Activated T-cell treated with anti-CD3 and anti-CD28 coated beads, Interleukin-2, amount 50 U/mL, for 72 hours (primary cell): ENCODE measurements around the gene ZNF662. TPM values are rescaled to one million over a fixed set of nuclear protein-coding genes. Genes with fewer than 3 reads are reported as not detected.

Experiments used
- ATAC-seq, 2 donors: fragments of 150-1000 bp; cut with Tn5 transposase; replicated peaks in 1 of 2; 2 replicates each; pipeline ENCODE4 v1.10.0; 2021; ENCODE audit warnings: moderate library complexity in 2 of 2, mild to moderate bottlenecking in 1 of 2
- DNase-seq, 2 donors: peaks; one replicate each; pipeline ENCODE4 v3.0.0; 2021 to 2022; ENCODE audit warnings: mixed read lengths in 1 of 2
- H3K27ac Mint-ChIP-seq: one replicate; pipeline ENCODE4 v1.8.0; 2022; ENCODE audit warnings: mild to moderate bottlenecking, moderate library complexity, mixed read lengths
- H3K27me3 Mint-ChIP-seq: one replicate; pipeline ENCODE4 v1.8.0; 2022; ENCODE audit warnings: low read depth, mixed read lengths
- H3K36me3 Mint-ChIP-seq, 2 donors: one replicate each; pipeline ENCODE4 v1.8.0; 2022; ENCODE audit warnings: mixed read lengths in 2 of 2, mild to moderate bottlenecking in 1 of 2; ENCODE audit not compliant: insufficient read depth in 2 of 2
- H3K4me1 Mint-ChIP-seq: one replicate; pipeline ENCODE4 v1.8.0; 2022; ENCODE audit warnings: low read depth, mixed read lengths
- H3K4me3 Mint-ChIP-seq, 2 donors: one replicate each; pipeline ENCODE4 v1.8.0; 2022; ENCODE audit warnings: mild to moderate bottlenecking in 2 of 2, mixed read lengths in 2 of 2, moderate library complexity in 2 of 2
- H3K9me3 Mint-ChIP-seq, 2 donors: one replicate each; pipeline ENCODE4 v1.8.0; 2022; ENCODE audit warnings: mixed read lengths in 2 of 2
- total RNA-seq, 2 donors: library from RNA; stranded (reverse); gene quantifications; one replicate each; pipeline ENCODE4 v1.2.3, GENCODE V29; 2022

The ZNF662 gene
- total RNA-seq, 2 donors from 2014 or later: 3.8 to 5.0 TPM

DNA sequence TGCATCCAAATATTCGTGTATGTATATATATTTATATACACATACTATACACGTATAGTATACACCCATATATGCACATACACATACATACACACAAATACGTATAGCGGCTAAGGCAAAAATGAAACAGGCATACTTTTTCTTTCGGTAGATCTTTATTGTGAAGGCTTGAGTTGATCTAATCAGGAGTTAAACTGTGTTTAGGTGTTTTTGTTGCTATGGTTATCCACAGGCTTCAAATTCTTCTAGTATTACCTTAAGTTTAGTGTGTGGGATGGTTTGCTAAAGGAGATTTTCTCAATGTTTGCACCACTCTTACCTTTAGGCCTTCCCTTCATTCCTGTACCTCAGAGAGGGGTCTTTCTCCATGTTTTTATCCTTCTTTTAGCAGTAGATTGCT, 28.2 kb downstream of the ZNF662 start:
- DNase-seq (no peak), ATAC-seq (no peak)
- Mint-ChIP-seq H3K36me3 (no peaks in the 10 kb centered on the region), H3K4me3 (no peak overlapping the region), H3K27me3 (no peaks in the 10 kb centered on the region), H3K9me3 (peaks cover 0 to 2% of the 10 kb centered on the region in 2 donors), H3K27ac (no peak overlapping the region), H3K4me1 (peaks cover 13% of the 10 kb centered on the region)

DNA sequence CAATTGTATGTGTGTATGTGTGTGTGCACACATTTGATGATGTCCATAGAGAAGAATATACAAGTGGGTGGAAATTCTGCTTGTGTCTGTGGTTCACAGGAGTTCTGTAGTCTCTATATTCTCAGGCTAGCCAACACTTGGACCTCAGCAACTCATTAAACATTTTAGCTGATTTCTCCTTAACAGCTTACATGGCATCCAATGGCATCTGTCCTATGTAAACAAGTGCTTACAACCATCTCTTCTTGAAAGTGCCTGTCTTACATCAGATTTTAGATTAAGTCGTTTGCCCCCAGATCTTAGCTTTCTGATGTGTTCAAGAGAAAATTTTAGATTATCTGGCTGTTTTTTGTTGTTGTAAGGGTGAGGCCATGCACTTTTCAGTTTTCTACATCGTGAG, 29.0 kb downstream of the ZNF662 start:
- DNase-seq (no peak), ATAC-seq (no peak)
- no peaks in the 10 kb centered on the region for H3K36me3 Mint-ChIP-seq
- no peaks in the 10 kb centered on the region for H3K27me3 Mint-ChIP-seq
- H3K27ac Mint-ChIP-seq: no peak overlapping the region
- peaks cover 0 to 2% of the 10 kb centered on the region in 2 donors for H3K9me3 Mint-ChIP-seq
- H3K4me1 Mint-ChIP-seq: peaks cover 13% of the 10 kb centered on the region
- H3K4me3 Mint-ChIP-seq: no peak overlapping the region

DNA sequence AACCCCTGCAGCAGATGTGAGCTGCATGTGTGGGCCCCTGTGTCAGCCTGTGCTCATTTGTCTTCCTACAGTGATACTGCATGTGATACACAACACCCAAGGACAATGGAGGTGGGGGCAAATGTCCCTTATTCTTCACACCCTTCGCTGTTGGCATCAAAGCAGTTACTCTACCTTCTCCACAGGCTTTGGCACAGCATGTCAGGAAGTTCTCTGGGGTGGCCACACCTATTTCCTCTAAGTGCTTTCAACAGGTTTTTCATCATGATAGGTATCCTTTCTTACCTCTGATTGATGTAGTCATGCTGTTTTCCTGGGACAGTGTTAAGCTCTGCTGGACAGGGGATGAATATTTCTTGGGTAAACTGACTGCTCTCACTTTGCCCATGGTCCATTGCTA, 29.5 kb downstream of the ZNF662 start:
- H3K9me3 Mint-ChIP-seq: peaks cover 0 to 2% of the 10 kb centered on the region in 2 donors
- H3K27ac Mint-ChIP-seq: no peak overlapping the region
- H3K36me3 Mint-ChIP-seq: no peaks in the 10 kb centered on the region
- DNase-seq (no peak), ATAC-seq (no peak)
- no peak overlapping the region for H3K4me3 Mint-ChIP-seq
- peaks cover 13% of the 10 kb centered on the region for H3K4me1 Mint-ChIP-seq
- H3K27me3 Mint-ChIP-seq: no peaks in the 10 kb centered on the region

DNA sequence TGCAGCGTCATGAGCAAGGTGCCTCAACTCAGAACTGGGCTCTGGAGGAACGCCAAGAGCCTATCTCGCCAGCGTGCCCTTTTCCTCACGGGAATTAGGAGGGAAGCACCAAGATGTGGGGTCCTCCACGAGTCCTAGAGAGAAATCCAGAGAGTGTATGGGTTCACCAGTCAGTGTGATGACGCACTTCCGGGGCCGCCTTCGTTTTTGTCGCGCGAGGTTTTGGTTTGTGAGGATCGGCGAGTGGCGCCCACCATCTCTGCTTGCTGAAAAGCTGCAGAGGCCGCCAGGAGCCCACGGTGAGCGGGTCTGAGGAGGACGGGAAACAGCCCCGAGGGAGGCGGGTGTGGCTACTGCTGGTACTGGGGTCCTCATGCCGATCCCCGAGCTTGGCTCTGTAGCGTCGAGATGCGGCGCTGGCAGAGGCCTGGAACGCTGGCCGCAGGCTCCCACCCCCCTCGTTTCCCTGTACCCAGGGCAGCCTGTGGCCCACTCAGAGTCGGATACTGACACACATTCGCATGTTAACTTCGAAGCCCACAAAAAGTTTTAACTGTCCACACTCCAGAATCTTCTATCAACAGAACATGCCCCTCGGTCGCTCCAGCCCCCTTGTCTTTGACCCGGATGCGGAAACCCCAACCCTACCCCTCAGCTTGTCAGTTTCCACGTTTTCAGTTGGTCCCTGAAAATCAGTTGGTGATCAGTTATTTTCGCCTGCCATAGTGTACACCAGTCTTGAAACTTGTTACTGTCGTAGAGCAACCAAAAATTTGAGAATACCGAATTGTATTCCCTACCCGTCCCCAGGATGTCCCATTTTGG, 30.4 kb downstream of the ZNF662 start:
- Mint-ChIP-seq H3K27ac (no peak overlapping the region), H3K36me3 (no peaks in the 10 kb centered on the region), H3K9me3 (peaks cover 0 to 2% of the 10 kb centered on the region in 2 donors), H3K4me1 (peaks cover 13% of the 10 kb centered on the region), H3K4me3 (peak overlapping the region in 1 of 2 donors; percentile 33), H3K27me3 (no peaks in the 10 kb centered on the region)
- ATAC-seq (no peak), DNase-seq (no peak)

DNA sequence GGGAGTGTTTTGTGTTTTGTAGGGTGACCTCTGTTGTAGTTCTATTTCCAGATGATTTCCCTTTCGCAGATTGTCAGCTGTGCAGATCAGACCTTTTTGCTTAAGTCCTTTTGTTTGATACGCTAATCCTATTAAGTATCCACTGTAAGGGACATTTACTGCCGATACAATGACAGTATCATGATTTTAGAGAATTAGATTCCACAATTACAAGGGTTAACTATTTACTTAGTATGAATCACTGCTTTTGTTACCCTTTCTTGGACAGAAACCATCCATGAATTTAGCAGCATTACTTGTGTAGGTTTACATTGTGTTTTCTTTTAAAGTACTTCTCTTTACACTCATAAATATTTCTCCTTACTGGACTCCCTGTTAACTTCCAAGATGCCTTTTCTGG, 31.4 kb downstream of the ZNF662 start:
- ATAC-seq (no peak), DNase-seq (no peak)
- Mint-ChIP-seq H3K9me3 (peaks cover 0 to 2% of the 10 kb centered on the region in 2 donors), H3K27ac (no peak overlapping the region), H3K4me1 (peaks cover 13% of the 10 kb centered on the region), H3K36me3 (no peaks in the 10 kb centered on the region), H3K4me3 (no peak overlapping the region), H3K27me3 (no peaks in the 10 kb centered on the region)

DNA sequence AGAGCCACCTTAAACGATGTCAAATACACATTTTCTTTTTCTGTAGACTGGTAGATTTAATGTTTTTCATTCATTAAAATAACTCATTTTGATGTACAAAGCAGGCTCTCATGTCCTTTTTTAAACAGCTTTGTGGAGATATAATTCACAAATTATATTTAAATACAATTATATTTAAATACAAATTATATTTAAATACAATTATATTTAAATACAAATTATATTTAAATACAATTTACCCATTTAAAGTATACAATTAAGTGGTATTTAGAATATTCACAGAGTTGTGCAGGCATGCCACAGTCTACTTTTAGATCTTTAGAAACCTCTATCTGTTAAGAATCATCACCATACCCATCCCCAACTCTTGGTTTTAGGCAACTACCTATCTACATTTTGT, 36.8 kb downstream of the ZNF662 start:
- Mint-ChIP-seq H3K36me3 (no peaks in the 10 kb centered on the region), H3K4me3 (no peak overlapping the region), H3K27ac (no peak overlapping the region), H3K9me3 (peaks cover 0 to 1% of the 10 kb centered on the region in 2 donors), H3K27me3 (no peaks in the 10 kb centered on the region), H3K4me1 (peaks cover 4% of the 10 kb centered on the region)
- DNase-seq (no peak), ATAC-seq (no peak)

DNA sequence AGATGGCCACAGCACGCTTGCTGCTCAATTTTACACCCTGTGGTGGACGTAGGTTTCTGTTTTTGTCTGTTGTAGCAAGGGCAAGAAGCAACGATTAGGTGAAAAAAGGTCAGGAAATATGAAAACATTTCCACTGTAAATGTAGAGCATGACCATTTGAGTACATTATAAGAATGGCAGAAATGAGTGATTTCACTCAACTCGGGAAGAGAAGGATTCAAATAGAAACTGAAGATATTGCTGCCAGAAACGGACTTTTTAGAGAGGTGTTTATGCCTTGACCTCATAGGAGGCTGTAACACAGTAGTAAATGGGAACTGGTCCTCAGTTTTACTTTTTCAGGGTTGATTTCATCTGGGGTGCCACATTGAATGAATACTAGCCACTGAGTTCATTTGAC, 40.1 kb downstream of the ZNF662 start:
- DNase-seq (no peak), ATAC-seq (peak in 1 of 2 donors; percentile 55)
- peaks cover 4% of the 10 kb centered on the region for H3K4me1 Mint-ChIP-seq
- H3K27ac Mint-ChIP-seq: no peak overlapping the region
- no peaks in the 10 kb centered on the region for H3K27me3 Mint-ChIP-seq
- no peaks in the 10 kb centered on the region for H3K36me3 Mint-ChIP-seq
- H3K4me3 Mint-ChIP-seq: no peak overlapping the region
- peaks cover 0 to 1% of the 10 kb centered on the region in 2 donors for H3K9me3 Mint-ChIP-seq

DNA sequence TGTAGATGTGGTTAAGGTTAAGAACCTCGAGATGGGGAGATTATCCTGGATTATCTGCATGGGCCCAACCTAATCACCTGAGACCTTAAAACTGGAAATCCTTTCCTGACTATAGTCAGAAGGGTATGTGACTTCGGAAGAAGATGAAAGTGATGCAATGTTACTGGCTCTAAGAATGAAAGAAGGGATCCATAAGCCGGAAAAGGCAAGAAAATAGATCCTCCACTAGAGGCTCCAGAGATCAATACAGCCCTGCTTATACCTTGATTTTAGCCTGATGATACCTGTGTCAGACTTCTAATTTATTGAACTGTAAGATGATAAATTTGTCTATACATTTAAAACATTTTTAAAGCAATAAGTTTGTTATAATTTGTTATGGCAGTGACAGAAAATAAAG, 51.6 kb downstream of the ZNF662 start:
- Mint-ChIP-seq H3K9me3 (peaks cover 4% of the 10 kb centered on the region in 2 donors), H3K27me3 (no peaks in the 10 kb centered on the region), H3K4me1 (no peaks in the 10 kb centered on the region), H3K36me3 (no peaks in the 10 kb centered on the region), H3K4me3 (no peak overlapping the region), H3K27ac (no peak overlapping the region)
- DNase-seq: no peak
- ATAC-seq: no peak

DNA sequence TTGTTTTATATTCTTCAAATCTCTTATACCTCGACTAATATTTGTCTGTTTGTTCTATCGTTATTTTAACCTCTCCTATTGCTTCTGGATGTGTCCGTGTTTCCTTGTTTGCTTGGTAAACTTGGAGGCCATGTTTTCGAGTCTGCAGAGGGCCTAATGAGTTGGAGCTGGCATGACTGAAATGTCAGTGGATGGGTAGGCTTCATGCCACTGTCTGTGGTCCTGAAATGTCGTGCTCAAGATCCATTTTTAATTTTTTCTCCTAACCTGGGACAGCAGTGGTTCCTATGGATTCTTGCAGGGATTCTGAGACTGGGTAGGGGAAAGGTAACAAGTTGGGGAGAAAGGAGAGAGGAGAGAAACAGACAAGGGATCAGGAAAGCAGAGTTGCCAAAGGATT, 54.3 kb downstream of the ZNF662 start:
- peaks cover 12% of the 10 kb centered on the region for H3K4me1 Mint-ChIP-seq
- no peaks in the 10 kb centered on the region for H3K36me3 Mint-ChIP-seq
- DNase-seq (no peak), ATAC-seq (no peak)
- no peak overlapping the region for H3K27ac Mint-ChIP-seq
- H3K4me3 Mint-ChIP-seq: no peak overlapping the region
- H3K9me3 Mint-ChIP-seq: peaks cover 0 to 4% of the 10 kb centered on the region in 2 donors
- no peaks in the 10 kb centered on the region for H3K27me3 Mint-ChIP-seq

DNA sequence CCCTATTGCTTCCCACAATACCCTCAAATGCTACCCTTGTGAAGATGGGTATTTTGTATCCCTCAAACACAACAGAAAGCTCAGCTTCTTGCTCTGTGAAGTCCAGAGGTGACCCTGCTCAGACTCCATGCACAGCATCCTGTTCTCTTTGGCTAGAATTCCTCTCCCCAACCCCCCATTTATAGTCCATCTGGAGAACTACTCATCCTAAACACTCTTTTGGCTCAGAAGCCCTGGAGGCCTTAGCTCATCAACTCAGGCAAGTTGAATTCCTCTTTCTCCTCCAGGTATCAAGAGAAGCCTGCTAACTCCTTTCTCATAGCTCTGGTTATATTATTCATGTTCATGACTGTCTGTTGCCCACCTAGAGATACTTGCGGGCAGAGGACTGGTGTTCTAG, 54.8 kb downstream of the ZNF662 start:
- Mint-ChIP-seq H3K27ac (no peak overlapping the region), H3K36me3 (no peaks in the 10 kb centered on the region), H3K4me1 (peaks cover 14% of the 10 kb centered on the region), H3K4me3 (no peak overlapping the region), H3K27me3 (no peaks in the 10 kb centered on the region), H3K9me3 (peaks cover 0 to 4% of the 10 kb centered on the region in 2 donors)
- ATAC-seq: no peak
- DNase-seq: no peak

DNA sequence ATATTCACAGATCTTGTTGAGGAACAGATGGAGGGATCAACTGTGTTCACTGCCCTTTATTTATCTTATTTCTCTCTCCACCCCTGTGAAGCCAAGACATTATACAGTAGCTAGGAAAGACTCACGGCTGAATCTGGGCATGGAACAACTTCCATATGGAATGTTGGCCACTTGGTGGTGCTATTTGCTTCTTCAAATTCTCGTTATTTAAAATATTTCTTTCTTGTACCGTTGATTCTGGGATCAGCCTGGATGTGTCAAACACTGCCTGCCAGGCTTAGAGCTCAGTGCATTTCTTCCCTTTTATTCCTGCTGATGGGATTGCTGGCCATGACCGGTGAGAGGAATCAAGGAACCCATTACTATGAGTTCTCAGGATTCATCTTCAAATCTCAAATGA, 55.7 kb downstream of the ZNF662 start:
- Mint-ChIP-seq H3K27me3 (no peaks in the 10 kb centered on the region), H3K36me3 (no peaks in the 10 kb centered on the region)
- peak; percentile 4 to 8 for DNase-seq

DNA sequence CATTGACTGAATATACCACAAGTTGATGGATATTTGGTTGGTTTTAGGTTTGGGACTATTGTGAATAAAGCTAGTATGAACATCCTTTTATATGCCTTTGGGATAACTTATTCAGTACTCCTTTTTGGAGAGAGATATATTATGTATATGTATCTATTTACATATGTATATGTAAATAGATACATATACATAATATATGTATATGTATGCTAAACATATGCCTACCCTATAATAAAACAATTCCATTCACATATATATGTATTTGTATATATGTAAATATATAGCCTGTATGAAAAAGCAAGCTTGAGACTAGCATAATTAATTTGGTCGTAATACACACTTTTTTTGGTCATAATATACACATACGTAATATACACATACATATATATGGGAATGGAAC, 57.3 kb downstream of the ZNF662 start:
- H3K36me3 Mint-ChIP-seq: no peaks in the 10 kb centered on the region
- H3K4me3 Mint-ChIP-seq: no peak overlapping the region
- no peaks in the 10 kb centered on the region for H3K9me3 Mint-ChIP-seq
- ATAC-seq (no peak), DNase-seq (no peak)
- H3K27me3 Mint-ChIP-seq: no peaks in the 10 kb centered on the region
- peaks cover 14% of the 10 kb centered on the region for H3K4me1 Mint-ChIP-seq
- no peak overlapping the region for H3K27ac Mint-ChIP-seq

More for the DNA sequence above, 55.7 kb downstream of the ZNF662 start:
- Mint-ChIP-seq H3K4me1 (peaks cover 14% of the 10 kb centered on the region), H3K27ac (no peak overlapping the region), H3K4me3 (no peak overlapping the region), H3K9me3 (no peaks in the 10 kb centered on the region)
- no peak for ATAC-seq

DNA sequence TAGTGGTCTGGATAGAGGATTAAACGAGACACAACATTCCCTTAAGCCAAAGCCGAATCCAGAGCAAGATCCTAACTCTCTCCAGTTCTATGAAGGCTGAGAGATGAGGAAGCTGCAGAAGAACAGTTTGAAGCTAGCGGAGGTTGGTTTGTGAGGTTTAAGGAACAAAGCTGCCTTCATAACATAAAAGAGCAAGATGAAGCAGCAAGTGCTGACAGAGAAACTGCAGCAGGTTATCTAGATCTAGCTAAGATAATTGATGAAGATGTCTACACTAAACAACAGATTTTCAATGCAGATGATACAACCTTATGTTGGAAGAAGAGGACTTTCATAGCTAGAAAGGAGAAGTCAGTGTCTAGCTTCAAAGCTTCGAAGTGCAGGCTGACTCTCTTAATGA, 58.3 kb downstream of the ZNF662 start:
- Mint-ChIP-seq H3K9me3 (no peaks in the 10 kb centered on the region), H3K4me3 (no peak overlapping the region), H3K36me3 (no peaks in the 10 kb centered on the region), H3K27me3 (no peaks in the 10 kb centered on the region), H3K4me1 (peaks cover 14% of the 10 kb centered on the region), H3K27ac (no peak overlapping the region)
- DNase-seq: no peak
- no peak for ATAC-seq
